Stimulated activated CD4-positive, alpha-beta T cell treated with anti-CD3 and anti-CD28 coated beads, TNF-alpha, amount 100 ng/mL, for 4 hours (primary cell): ENCODE measurements around the gene APBA1.

Experiments
- DNase-seq, 3 experiments: peaks; one replicate each; pipeline ENCODE4 v3.0.0-alpha.2; 2020; ENCODE audit warnings: low read depth in 3 of 3

APBA1 gene

GRCh38 chr9:69657269-69657668 lies 14.9 kb downstream of the APBA1 start:
- no peak for DNase-seq

GRCh38 chr9:69655065-69655464 lies 17.1 kb downstream of the APBA1 start:
- no peak for DNase-seq

- DNase-seq, result no peak
Measured at GRCh38 chr9:69653261-69653660, 18.9 kb downstream of the APBA1 start.

- no peak for DNase-seq
Measured at GRCh38 chr9:69649566-69650250, 22.5 kb downstream of the APBA1 start.

GRCh38 chr9:69647804-69648203 lies 24.4 kb downstream of the APBA1 start:
- DNase-seq, result no peak

GRCh38 chr9:69646810-69647209 lies 25.4 kb downstream of the APBA1 start:
- DNase-seq, result no peak

- no peak for DNase-seq
Measured at GRCh38 chr9:69645488-69645887, 26.7 kb downstream of the APBA1 start.

- no peak for DNase-seq
Measured at GRCh38 chr9:69643098-69643497, 29.1 kb downstream of the APBA1 start.

- DNase-seq, result no peak
Measured at GRCh38 chr9:69637817-69638200, 34.4 kb downstream of the APBA1 start.

GRCh38 chr9:69637193-69637816 lies 34.9 kb downstream of the APBA1 start:
- no peak for DNase-seq

GRCh38 chr9:69633716-69634115 lies 38.5 kb downstream of the APBA1 start:
- no peak for DNase-seq

- DNase-seq, result no peak
Measured at GRCh38 chr9:69632768-69633167, 39.4 kb downstream of the APBA1 start.

GRCh38 chr9:69627281-69627680 lies 44.9 kb downstream of the APBA1 start:
- no peak for DNase-seq

GRCh38 chr9:69623276-69623675 lies 48.9 kb downstream of the APBA1 start:
- no peak for DNase-seq

- DNase-seq, result no peak
Measured at GRCh38 chr9:69622676-69623075, 49.5 kb downstream of the APBA1 start.

- DNase-seq, result no peak
Measured at GRCh38 chr9:69621730-69622460, 50.3 kb downstream of the APBA1 start.

GRCh38 chr9:69620731-69621130 lies 51.4 kb downstream of the APBA1 start:
- no peak for DNase-seq

- DNase-seq, result no peak
Measured at GRCh38 chr9:69619233-69619632, 52.9 kb downstream of the APBA1 start.

- no peak for DNase-seq
Measured at GRCh38 chr9:69617006-69617405, 55.2 kb downstream of the APBA1 start.

GRCh38 chr9:69615880-69616279 lies 56.3 kb downstream of the APBA1 start:
- no peak for DNase-seq

- DNase-seq, result no peak
Measured at GRCh38 chr9:69611221-69611620, 61.0 kb downstream of the APBA1 start.

- DNase-seq, result no peak
Measured at GRCh38 chr9:69609156-69609555, 63.0 kb downstream of the APBA1 start.

GRCh38 chr9:69606089-69606488 lies 66.1 kb downstream of the APBA1 start:
- DNase-seq, result no peak
